SK-MEL-5 (cell line): ENCODE data around the gene MEIS3. TPM values are rescaled to one million over a fixed set of nuclear protein-coding genes. Genes with fewer than 3 reads are reported as not detected.
A peak's percentile ranks its signal among the peaks of the same experiment; 100 is the strongest.
"Not testable (repeated sequence)": the region's sequence is repeated elsewhere in the genome, so short reads cannot be mapped to it uniquely, and the experiment has no call there.

Experiments
- DNase-seq: peaks from one replicate; pipeline ENCODE4 v3.0.0-alpha.2; 2016; ENCODE audit warnings: low read depth, low spot score
- in situ Hi-C: cut with HindIII; loops from 2 replicates; pipeline ENCODE4 v1.10.0; 2016; ENCODE audit warnings: low sequenced_read_pairs, high pct_unique_total_duplicates, low pct_unique_long_range_greater_than_20kb
- total RNA-seq: library from RNA; depleted of rRNA; stranded (reverse); fragments of >200 nt; shearing (Covaris generic); gene quantifications from 2 replicates; pipeline ENCODE4 v1.2.3, GENCODE V29; 2014

MEIS3 gene
- total RNA-seq, 1 experiment from 2014 or later = 20.0 TPM

GRCh38 chr19:47421244-47421786 lies 2.0 kb upstream of the MEIS3 start:
- in situ Hi-C loops = no loop called here

GRCh38 chr19:47419789-47420188 lies 462 bp upstream of the MEIS3 start:
- no peak for DNase-seq
- in situ Hi-C loops = no loop called here

More at GRCh38 chr19:47421244-47421786, 2.0 kb upstream of the MEIS3 start:
- DNase-seq = no peak

GRCh38 chr19:47418692-47419029 lies 666 bp downstream of the MEIS3 start:
- in situ Hi-C loops = no loop called here
- no peak for DNase-seq

- in situ Hi-C loops = no loop called here
- no peak for DNase-seq
These were observed 1.3 kb downstream of the MEIS3 start for GRCh38 chr19:47417746-47418691.

GRCh38 chr19:47417107-47417745 lies 2.1 kb downstream of the MEIS3 start:
- no peak for DNase-seq
- in situ Hi-C loops = no loop called here

GRCh38 chr19:47416643-47416985 lies 2.7 kb downstream of the MEIS3 start:
- in situ Hi-C loops = no loop called here
- no peak for DNase-seq

GRCh38 chr19:47415953-47416642 lies 3.2 kb downstream of the MEIS3 start:
- in situ Hi-C loops = no loop called here

GRCh38 chr19:47414469-47414868 lies 4.9 kb downstream of the MEIS3 start:
- in situ Hi-C loops = no loop called here
- peak; percentile 60 for DNase-seq

More at GRCh38 chr19:47415953-47416642, 3.2 kb downstream of the MEIS3 start:
- no peak for DNase-seq

GRCh38 chr19:47413941-47414340 lies 5.4 kb downstream of the MEIS3 start:
- in situ Hi-C loops = no loop called here
- DNase-seq = no peak

GRCh38 chr19:47411696-47412095 lies 7.6 kb downstream of the MEIS3 start:
- DNase-seq, in situ Hi-C loops: not testable (repeated sequence)

- in situ Hi-C loops = no loop called here
- DNase-seq = no peak
These were observed 8.2 kb downstream of the MEIS3 start for GRCh38 chr19:47411101-47411500.

GRCh38 chr19:47408156-47408938 lies 11.0 kb downstream of the MEIS3 start:
- in situ Hi-C loops = no loop called here
- no peak for DNase-seq

GRCh38 chr19:47407417-47407774 lies 11.9 kb downstream of the MEIS3 start:
- no peak for DNase-seq
- in situ Hi-C loops = no loop called here

- no peak for DNase-seq
- in situ Hi-C loops = no loop called here
These were observed 12.5 kb downstream of the MEIS3 start for GRCh38 chr19:47406711-47407416.

GRCh38 chr19:47405854-47406417 lies 13.4 kb downstream of the MEIS3 start:
- DNase-seq = no peak
- in situ Hi-C loops = no loop called here

GRCh38 chr19:47405197-47405550 lies 14.2 kb downstream of the MEIS3 start:
- in situ Hi-C loops = no loop called here
- DNase-seq = no peak
